HEK293T (cell line): Measurements from ENCODE around the gene ARVCF.

Source experiments
- BHLHE40 ChIP-seq: fragments of 450-650 bp; IDR thresholded peaks from 2 replicates; pipeline ENCODE4 v1.6.1; 2016; ENCODE audit warnings: mild to moderate bottlenecking, moderate library complexity, borderline replicate concordance
- ELF4 ChIP-seq: fragments of 450-650 bp; IDR thresholded peaks from 2 replicates; pipeline ENCODE4 v1.6.1; 2017; ENCODE audit warnings: antibody characterized with exemption
- FOXA1 ChIP-seq: fragments of 450-650 bp; IDR thresholded peaks from 2 replicates; pipeline ENCODE4 v1.6.1; 2016; ENCODE audit warnings: mild to moderate bottlenecking
- FOXM1 ChIP-seq: fragments of 450-650 bp; IDR thresholded peaks from 2 replicates; pipeline ENCODE4 v1.6.1; 2017; ENCODE audit warnings: mild to moderate bottlenecking, borderline replicate concordance
- NFRKB ChIP-seq: fragments of 450-650 bp; IDR thresholded peaks from 2 replicates; pipeline ENCODE4 v1.6.1; 2016; ENCODE audit warnings: mild to moderate bottlenecking, moderate library complexity
- PKNOX1 ChIP-seq: fragments of 450-650 bp; IDR thresholded peaks from 2 replicates; pipeline ENCODE4 v1.6.1; 2016
- SUZ12 ChIP-seq: fragments of 450-650 bp; IDR thresholded peaks from 2 replicates; pipeline ENCODE4 v1.6.1; 2016; ENCODE audit warnings: mild to moderate bottlenecking
- TARDBP ChIP-seq: fragments of 450-650 bp; IDR thresholded peaks from 2 replicates; pipeline ENCODE4 v1.6.1; 2016

- TF ChIP-seq FOXM1 (no peak), TARDBP (no peak), ELF4 (no peak), FOXA1 (no peak), NFRKB (no peak), SUZ12 (no peak), BHLHE40 (no peak), PKNOX1 (no peak)
These were observed 5.8 kb upstream of the ARVCF start for GRCh38 chr22:20022231-20022977.
